Hypothalamus (tissue), 51 donors: ENCODE measurements around the gene ZC3H18.
"Not testable (repeated sequence)": the region's sequence is repeated elsewhere in the genome, so short reads cannot be mapped to it uniquely, and the experiment has no call there.

ENCODE experiments used
- DNase-seq, 51 donors: peaks; one replicate each; lab custom pipeline; 2025; lab: John Stamatoyannopoulos, UW

The ZC3H18 gene

DNA sequence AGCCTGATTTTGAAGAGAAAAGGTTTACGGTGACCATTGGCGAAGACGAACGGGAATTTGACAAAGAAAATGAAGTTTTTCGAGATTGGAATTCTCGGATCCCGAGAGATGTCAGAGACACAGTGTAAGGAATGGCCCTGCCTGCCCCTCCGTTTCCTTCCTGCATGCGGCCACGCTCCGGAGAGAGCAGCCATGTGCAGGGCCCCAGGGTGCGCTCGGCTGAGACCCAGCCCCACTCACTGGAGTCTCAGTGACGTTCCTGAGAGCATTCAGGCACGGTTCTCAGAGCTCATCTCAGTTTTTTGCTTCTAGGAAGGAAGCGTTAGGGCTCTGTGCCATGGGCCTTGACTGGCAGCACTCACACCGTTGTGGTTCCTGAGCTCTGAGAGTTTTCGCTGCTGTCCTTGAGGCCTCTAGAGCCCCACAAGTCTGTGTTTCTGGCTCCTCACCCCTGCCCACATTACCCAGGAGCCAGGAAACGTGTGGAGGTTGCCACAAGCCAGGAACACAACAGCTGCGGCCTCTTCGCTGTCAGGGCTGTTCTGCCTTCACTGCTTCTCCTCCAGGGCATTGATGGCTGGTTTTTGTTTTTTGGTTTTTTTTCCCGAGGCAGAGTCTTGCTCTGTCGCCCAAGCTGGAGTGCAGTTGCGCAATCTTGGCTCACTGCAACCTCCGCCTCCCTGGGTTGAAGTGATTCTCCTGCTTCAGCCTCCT is 29.8 kb downstream of the ZC3H18 start:
- DNase-seq = no peak

- DNase-seq = no peak
Observed at GRCh38 chr16:88600539-88600896, 30.3 kb downstream of the ZC3H18 start.

- DNase-seq = no peak
Observed at GRCh38 chr16:88601313-88602036, 31.3 kb downstream of the ZC3H18 start.

- no peak for DNase-seq
Observed at GRCh38 chr16:88602091-88602490, 31.9 kb downstream of the ZC3H18 start.

- DNase-seq = no peak
Observed at GRCh38 chr16:88605186-88606147, 35.3 kb downstream of the ZC3H18 start.

- DNase-seq = no peak
Observed at GRCh38 chr16:88606148-88606757, 36.0 kb downstream of the ZC3H18 start.

DNA sequence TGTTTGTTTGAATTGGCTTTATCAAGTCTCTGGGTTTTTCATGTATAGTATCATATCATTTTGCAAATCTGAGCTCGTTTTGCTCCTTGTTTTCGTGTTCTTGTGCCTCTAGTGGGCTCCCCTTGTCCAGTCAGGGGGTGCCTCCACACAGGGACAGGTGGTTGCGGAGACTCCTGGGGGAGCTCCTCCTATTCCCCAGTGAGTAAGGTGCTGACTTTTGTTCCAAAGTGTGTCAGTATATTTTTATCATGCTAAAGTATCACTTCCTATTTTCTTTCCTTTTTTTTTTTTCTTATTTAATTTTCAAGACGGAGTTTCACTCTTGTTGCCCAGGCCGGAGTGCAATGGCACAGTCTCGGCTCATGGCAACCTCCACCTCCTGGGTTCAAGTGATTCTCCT is 37.9 kb downstream of the ZC3H18 start:
- no peak for DNase-seq

DNA sequence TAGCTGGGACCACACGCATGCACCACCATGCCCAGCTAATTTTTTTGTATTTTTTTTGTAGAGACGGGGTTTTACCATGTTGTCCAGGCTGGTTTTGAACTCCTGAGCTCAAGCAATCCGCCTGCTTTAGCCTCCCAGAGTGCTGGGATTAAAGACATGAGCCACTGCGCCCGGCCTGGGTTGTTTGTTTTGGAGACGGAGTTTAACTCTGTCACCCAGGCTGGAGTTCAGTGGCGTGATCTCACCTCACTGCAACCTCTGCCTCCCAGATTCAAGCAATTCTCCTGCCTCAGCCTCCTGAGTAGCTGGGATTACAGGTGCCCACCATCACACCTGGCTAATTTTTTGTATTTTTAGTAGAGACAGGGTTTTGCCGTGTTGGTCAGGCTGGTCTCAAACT is 39.2 kb downstream of the ZC3H18 start:
- not testable (repeated sequence) for DNase-seq

- DNase-seq = no peak
Observed at GRCh38 chr16:88610080-88610479, 39.9 kb downstream of the ZC3H18 start.

DNA sequence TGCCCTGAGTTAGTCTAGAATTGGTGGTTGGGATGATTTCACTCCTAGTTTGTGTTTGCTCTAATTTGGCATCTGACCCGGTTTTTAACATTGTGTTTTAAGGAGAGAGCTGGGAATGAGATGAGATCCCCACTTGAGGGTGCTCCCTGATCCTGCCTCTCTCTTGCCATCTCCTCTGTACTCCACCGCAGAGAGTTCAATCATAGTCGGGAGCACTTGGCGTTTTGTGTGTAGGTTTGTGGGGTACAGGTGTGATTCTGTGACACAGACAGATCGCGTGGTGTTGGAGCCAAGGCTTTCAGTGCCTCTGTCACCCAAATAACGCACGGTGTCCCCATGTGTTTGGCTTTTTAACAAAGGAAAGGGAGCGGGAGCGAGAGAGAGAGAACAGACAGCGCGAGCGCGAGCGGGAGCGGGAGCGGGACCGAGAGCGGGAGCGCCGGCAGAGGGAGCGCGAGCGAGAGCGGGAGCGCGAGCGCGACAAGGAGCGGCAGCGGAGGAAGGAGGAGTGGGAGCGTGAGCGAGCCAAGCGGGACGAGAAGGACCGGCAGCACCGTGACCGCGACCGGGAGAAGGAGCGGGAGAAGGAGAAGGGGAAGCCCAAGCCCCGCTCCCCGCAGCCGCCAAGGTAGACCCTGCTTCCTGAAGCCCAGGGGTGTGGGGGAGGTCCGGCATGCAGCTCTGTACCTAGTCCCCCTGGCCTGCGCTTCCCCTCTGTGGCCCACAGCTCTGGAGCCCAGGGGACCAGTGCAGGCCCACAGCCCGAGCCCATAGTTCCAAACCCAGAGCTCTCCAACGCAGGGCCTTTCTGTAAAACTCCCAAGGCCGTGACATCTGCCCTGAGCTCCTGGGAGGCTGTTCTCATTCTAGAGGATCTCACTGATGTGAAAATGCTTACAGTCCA is 41.0 kb downstream of the ZC3H18 start:
- peak in 8 of 51 donors; percentile 8 to 33 (median 22) for DNase-seq

- DNase-seq = no peak
Observed at GRCh38 chr16:88613293-88613692, 43.1 kb downstream of the ZC3H18 start.

DNA sequence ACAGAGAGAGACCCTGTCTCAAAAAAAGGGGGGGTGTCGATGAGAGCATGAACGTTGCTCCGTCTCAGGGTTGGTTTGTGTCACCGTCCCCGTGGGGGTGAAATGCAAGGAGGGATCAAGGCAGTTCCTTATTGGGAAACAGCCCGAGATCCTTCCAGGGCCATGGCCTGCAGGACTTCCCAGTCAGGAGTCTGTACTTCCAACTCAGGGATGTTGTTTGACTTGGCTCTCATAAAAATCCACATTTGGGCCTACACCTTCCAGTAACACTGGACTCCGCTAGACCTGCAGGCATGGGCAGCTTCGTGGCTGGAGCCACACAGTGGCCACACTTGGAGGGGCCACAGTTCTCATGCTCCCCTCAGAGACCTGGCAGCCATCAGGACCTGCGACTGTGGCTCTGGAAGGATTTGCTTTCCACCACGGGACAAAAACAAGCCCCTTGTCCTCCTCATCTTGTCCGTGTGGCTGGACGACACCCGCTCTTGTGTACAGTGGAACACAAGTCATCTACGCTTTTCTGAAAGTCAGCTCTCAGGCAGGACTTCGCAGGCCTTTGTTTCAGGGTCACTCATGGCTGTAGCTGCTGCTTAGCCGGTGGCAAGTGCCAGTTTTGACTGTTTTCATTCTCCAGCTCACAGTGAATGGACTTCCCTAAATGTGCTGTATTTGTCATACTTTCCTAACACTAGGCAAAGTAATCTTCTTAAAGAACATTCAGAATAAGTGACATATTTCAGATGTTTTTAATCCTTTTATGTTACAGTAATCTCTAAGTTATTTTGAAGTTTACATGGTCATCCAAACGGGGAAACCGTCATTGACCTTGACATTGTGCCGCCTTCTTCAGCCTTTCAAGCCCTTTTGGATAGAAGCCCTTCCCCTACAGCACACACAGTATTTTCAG is 44.0 kb downstream of the ZC3H18 start:
- peak in 4 of 51 donors; percentile 12 to 37 (median 16) for DNase-seq

DNA sequence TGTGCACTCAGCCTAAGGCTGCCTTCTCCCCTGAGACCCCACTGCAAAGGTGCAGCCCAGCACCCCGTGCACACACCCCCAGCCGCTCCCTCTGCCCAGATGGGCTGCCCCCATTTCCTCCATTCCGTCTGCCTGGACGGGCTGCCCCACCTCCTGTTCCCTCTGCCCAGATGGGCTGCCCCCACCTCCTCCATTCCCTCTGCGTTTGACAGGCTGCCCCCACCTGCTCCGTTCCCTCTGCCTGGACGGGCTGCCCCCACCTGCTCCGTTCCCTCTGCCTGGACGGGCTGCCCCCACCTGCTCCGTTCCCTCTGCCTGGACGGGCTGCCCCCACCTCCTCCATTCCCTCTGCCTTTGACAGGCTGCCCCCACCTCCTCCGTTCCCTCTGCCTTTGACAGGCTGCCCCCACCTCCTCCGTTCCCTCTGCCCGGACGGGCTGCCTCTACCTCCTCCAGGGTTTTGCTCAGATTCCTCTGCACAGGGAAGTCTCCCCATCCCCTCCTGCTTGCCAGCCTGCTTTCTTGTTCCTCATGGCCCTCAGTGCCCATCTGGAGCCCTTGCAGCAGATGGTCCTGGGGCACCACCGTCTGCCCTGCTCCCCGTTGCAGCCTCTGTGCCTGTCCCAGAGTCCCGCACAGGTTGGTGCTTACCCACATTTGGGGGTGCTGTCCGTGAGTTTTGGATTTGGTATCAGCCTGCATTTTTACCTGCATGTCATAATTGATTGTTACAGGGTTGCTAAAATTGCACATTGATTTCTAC is 44.8 kb downstream of the ZC3H18 start:
- no peak for DNase-seq

- DNase-seq = no peak
Observed at GRCh38 chr16:88616320-88616719, 46.1 kb downstream of the ZC3H18 start.

DNA sequence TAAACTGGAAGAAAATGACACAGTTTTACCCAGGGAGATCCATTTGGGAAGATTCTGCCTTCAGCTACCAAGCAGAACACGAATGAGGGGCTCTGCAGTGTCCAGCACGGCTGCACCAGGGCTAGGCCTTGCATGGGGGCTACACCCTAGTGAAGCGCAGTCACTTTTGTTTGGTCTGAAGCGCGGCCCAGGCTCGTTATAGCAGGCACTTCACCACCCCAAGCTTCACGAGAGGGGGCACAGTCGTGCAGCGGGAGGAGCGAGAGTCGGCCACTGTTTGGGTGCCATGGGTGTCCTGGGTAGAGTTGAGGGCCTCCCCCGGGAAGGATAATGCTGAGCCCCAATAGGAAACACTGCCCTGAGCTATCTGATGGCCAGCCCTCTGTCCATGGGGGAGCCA is 46.5 kb downstream of the ZC3H18 start:
- no peak for DNase-seq

GRCh38 chr16:88617268-88618031 is 47.2 kb downstream of the ZC3H18 start:
- no peak for DNase-seq
